ENCODE measurements around the gene RPL21. TPM values are rescaled to one million over a fixed set of nuclear protein-coding genes. Genes with fewer than 3 reads are reported as not detected.

Gene RPL21
- 2,743 TPM for total RNA-seq (2013)
- polyA plus RNA-seq = 1,000 to 10,000 TPM; 1,311 to 1,781 (median 1,417) TPM
- polyA minus RNA-seq = 194 and 222 TPM in 2 replicates
- 133 to 565 (median 440) reads per million in 11 experiments for total RNA-seq

DNA sequence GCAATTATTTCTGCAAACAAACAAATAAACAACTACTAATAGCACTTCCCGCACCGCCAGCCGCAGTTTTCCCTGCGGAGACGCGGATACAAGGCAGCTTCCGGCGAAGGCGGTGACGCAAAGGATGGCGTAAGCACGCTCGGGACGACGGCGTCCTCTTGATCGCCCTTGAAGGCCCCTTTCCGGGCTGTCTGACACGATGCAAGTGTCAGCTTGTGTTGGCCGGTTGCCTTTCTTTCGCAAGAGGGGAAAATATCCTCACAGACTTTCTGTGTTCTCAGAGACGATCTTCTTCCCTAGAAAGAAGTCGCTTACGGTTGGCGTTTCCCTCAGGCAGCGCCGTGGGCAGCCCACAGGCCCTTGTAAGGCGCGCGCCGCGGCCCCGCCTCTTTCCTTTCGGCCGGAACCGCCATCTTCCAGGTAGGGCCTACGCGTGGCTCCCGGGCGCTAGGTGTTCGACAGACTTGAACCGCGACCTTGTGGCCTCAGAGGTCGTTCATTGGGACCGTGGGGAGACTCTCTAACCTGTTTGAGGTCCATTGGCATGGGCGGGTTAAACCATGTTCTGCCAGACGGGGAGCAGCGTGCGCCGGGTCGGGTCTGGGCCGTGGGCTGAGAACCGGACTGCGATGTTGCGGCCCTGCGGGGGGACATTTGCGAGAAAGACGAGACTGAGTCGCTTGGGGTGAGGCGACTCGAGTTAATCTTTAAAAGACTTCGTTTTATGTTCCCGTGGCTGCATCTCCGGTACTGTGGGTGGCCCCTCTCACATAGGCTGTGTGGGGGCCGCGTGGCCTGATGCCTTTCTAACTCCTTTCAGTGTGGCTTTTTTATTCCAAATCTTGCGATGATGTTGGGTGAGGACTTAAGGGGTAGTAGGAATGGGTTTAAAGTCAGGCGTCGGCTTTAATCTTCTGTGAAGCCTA is at the start of gene RPL21:
RPL21 (plus strand) TSS at position 393 of the 926 bp plus-strand sequence. CDS start 2,219 bp downstream, outside the sequence.
- H3K4me1 Mint-ChIP-seq = peaks cover 25% of the 10 kb centered on the region
- under 1% methylated on average over 66 of the region's 69 CpGs for WGBS (ENCODE audit: insufficient coverage)
- intact Hi-C loops (cut with micrococcal nuclease) = loop anchor here (2.0 to 10.0 kb wide), 4 partner anchors 81 to 373 kb away; partner anchors contain the start of genes GTF3A (in 1 of the 2), LNX2 (in 1 of the 2), POLR1D (in 1 of the 2) and USP12 (in 1 of the 2)
- peaks cover 8% of the 10 kb centered on the region for H4K20me1 ChIP-seq (ENCODE audit: insufficient read depth, low read length)
- H3K9me3 ChIP-seq (replicated peaks in 1 of 2; ENCODE audit: control insufficient read depth in 1 of 2, insufficient read depth in 1 of 2, low read length in 2 of 2) = no peaks in the 10 kb centered on the region
- TF ChIP-seq, protein P1, sequence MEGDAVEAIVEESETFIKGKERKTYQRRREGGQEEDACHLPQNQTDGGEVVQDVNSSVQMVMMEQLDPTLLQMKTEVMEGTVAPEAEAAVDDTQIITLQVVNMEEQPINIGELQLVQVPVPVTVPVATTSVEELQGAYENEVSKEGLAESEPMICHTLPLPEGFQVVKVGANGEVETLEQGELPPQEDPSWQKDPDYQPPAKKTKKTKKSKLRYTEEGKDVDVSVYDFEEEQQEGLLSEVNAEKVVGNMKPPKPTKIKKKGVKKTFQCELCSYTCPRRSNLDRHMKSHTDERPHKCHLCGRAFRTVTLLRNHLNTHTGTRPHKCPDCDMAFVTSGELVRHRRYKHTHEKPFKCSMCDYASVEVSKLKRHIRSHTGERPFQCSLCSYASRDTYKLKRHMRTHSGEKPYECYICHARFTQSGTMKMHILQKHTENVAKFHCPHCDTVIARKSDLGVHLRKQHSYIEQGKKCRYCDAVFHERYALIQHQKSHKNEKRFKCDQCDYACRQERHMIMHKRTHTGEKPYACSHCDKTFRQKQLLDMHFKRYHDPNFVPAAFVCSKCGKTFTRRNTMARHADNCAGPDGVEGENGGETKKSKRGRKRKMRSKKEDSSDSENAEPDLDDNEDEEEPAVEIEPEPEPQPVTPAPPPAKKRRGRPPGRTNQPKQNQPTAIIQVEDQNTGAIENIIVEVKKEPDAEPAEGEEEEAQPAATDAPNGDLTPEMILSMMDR (IDR thresholded peaks at IDR 0.05) = no peak
- H3K27ac ChIP-seq (ENCODE audit: low read depth in 1 of 2, low read length in 2 of 2) = peak within 1 kb of the TSS; percentile 87 to 94
- H3K27ac Mint-ChIP-seq = peak within 1 kb of the TSS; percentile 98 to 99 (median 99)
- peaks cover 24 to 29% of the 10 kb centered on the region in 2 donors for H3K36me3 ChIP-seq (replicated peaks in 1 of 2; ENCODE audit: control insufficient read depth in 1 of 2, insufficient read depth in 2 of 2, low read length in 2 of 2)
- DNase-seq = peak; percentile 93 to 97 (median 96)
- H3K27me3 Mint-ChIP-seq (ENCODE audit: low read depth in 3 of 3) = no peaks in the 10 kb centered on the region
- H3K36me3 Mint-ChIP-seq = peaks cover 29 to 33% of the 10 kb centered on the region in 2 donors
- H3K9ac ChIP-seq (ENCODE audit: insufficient read depth, low read length, poor library complexity, severe bottlenecking) = peak within 1 kb of the TSS; percentile 88
- peak within 1 kb of the TSS; percentile 75 for H2AFZ ChIP-seq (ENCODE audit: insufficient read depth, low read depth, low read length, poor library complexity, severe bottlenecking)
- peaks cover 63% of the 10 kb centered on the region for H3K79me2 ChIP-seq (ENCODE audit: insufficient read depth, low read length)
- H3K4me3 ChIP-seq (replicated peaks in 1 of 3; ENCODE audit: low read depth in 2 of 3, low read length in 3 of 3) = peak within 1 kb of the TSS; percentile 64 to 94 (median 72)
- peaks cover 11 to 25% of the 10 kb centered on the region in 2 donors for H3K4me1 ChIP-seq (ENCODE audit: control insufficient read depth in 1 of 2, insufficient read depth in 2 of 2, low read length in 2 of 2)
- peak within 1 kb of the TSS; percentile 96 to 97 for H3K4me3 Mint-ChIP-seq
- H3K9me3 Mint-ChIP-seq = peaks cover 0 to 2% (median 0%) of the 10 kb centered on the region in 7 donors
- H3K27me3 ChIP-seq (ENCODE audit: control insufficient read depth in 2 of 2, insufficient read depth in 2 of 2, low read length in 2 of 2) = no peaks in the 10 kb centered on the region
- H3K4me2 ChIP-seq (replicated peaks; ENCODE audit: extremely low read depth, low read length, poor library complexity, severe bottlenecking) = peak within 1 kb of the TSS; percentile 80

DNA sequence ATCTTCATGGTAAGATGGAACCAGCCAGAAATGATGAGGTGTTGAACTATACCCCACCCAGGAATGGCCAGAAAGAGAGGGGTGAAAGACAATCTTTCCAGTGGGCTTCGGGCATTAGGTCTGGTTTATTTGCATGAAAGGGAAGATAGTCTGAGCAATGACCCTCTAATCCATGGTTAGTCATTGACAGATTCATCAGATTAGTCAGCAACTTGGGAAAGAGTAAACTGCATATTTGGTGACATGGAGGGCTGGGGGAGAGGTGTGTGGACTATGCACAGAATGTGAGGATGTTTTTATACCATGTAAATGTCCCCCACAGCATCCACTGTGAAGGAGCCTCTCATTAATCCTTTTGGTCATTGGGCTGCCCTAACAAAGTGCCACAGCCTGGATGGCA is 49.7 kb upstream of the RPL21 start:
- Histone ChIP-seq H3K9ac (ENCODE audit: insufficient read depth, low read length, poor library complexity, severe bottlenecking) (no peak overlapping the region), H3K27ac (ENCODE audit: low read depth in 1 of 2, low read length in 2 of 2) (no peak overlapping the region), H3K79me2 (ENCODE audit: insufficient read depth, low read length) (no peaks in the 10 kb centered on the region), H3K36me3 (replicated peaks in 1 of 2; ENCODE audit: control insufficient read depth in 1 of 2, insufficient read depth in 2 of 2, low read length in 2 of 2) (no peaks in the 10 kb centered on the region), H3K4me2 (replicated peaks; ENCODE audit: extremely low read depth, low read length, poor library complexity, severe bottlenecking) (no peak overlapping the region), H3K4me1 (ENCODE audit: control insufficient read depth in 1 of 2, insufficient read depth in 2 of 2, low read length in 2 of 2) (no peaks in the 10 kb centered on the region), H3K4me3 (replicated peaks in 1 of 3; ENCODE audit: low read depth in 2 of 3, low read length in 3 of 3) (no peak overlapping the region), H2AFZ (ENCODE audit: insufficient read depth, low read depth, low read length, poor library complexity, severe bottlenecking) (no peak overlapping the region), H4K20me1 (ENCODE audit: insufficient read depth, low read length) (no peaks in the 10 kb centered on the region), H3K27me3 (ENCODE audit: control insufficient read depth in 2 of 2, insufficient read depth in 2 of 2, low read length in 2 of 2) (no peaks in the 10 kb centered on the region), H3K9me3 (replicated peaks in 1 of 2; ENCODE audit: control insufficient read depth in 1 of 2, insufficient read depth in 1 of 2, low read length in 2 of 2) (no peaks in the 10 kb centered on the region)
- Mint-ChIP-seq H3K27ac (no peak overlapping the region), H3K27me3 (ENCODE audit: low read depth in 3 of 3) (peaks cover 0 to 4% (median 3%) of the 10 kb centered on the region in 3 donors), H3K4me1 (no peaks in the 10 kb centered on the region), H3K4me3 (no peak overlapping the region), H3K36me3 (no peaks in the 10 kb centered on the region), H3K9me3 (peaks cover 0 to 4% (median 0%) of the 10 kb centered on the region in 7 donors)
- TF ChIP-seq, protein P1 (IDR thresholded peaks at IDR 0.05) = no peak
- 100% methylated on average over 1 of the region's 1 CpG for WGBS (ENCODE audit: insufficient coverage)
- no peak for DNase-seq
- intact Hi-C loops (cut with micrococcal nuclease) = no loop called here
